B cell (primary cell): ENCODE data around the gene FBH1.

Experiments used
- EZH2 ChIP-seq: IDR thresholded peaks from 2 replicates; pipeline ENCODE4 v1.6.1; 2012; ENCODE audit warnings: borderline replicate concordance, low read depth, mild to moderate bottlenecking, moderate library complexity, low read length; ENCODE audit not compliant: insufficient read depth, poor library complexity, severe bottlenecking
- TF ChIP-seq, protein P1 (sequence below): fragments of 200-600 bp; IDR thresholded peaks from one replicate; pipeline ENCODE4 v1.8.0; 2022; ENCODE audit warnings: antibody characterized with exemption, mild to moderate bottlenecking

DNA sequence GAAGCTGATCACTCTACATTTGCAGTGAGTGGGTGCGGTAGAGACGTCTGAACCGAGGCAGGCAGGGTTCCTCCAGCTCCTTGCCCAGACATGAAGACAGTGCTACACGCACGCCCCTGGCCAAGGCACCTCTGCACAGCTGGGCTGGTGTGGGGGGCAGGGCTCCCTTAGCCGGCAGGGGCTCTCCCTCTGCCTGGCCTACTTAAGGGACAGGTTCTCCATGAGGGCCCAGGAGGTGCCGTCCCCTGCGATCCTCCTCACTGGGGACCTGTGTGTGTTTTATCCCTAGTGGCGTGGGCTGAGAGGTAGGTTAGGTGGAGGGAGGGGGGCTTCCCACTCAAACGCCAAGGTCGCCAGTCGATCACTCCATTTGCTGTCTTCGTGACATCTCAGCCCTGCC is 52.0 kb downstream of the FBH1 start:
- no peak for TF ChIP-seq EZH2
- TF ChIP-seq, protein P1, sequence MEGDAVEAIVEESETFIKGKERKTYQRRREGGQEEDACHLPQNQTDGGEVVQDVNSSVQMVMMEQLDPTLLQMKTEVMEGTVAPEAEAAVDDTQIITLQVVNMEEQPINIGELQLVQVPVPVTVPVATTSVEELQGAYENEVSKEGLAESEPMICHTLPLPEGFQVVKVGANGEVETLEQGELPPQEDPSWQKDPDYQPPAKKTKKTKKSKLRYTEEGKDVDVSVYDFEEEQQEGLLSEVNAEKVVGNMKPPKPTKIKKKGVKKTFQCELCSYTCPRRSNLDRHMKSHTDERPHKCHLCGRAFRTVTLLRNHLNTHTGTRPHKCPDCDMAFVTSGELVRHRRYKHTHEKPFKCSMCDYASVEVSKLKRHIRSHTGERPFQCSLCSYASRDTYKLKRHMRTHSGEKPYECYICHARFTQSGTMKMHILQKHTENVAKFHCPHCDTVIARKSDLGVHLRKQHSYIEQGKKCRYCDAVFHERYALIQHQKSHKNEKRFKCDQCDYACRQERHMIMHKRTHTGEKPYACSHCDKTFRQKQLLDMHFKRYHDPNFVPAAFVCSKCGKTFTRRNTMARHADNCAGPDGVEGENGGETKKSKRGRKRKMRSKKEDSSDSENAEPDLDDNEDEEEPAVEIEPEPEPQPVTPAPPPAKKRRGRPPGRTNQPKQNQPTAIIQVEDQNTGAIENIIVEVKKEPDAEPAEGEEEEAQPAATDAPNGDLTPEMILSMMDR: no peak
